GM21381 (cell line): ENCODE results near the gene RBM48.
"Not testable (repeated sequence)": the region's sequence is repeated elsewhere in the genome, so short reads cannot be mapped to it uniquely, and the experiment has no call there.

ENCODE experiments used
- ATAC-seq: cut with Tn5 transposase; IDR thresholded peaks from one replicate; pipeline ENCODE4 v1.9.1; 2021; ENCODE audit warnings: mild to moderate bottlenecking, moderate library complexity; ENCODE audit not compliant: unreplicated experiment

The RBM48 gene

DNA sequence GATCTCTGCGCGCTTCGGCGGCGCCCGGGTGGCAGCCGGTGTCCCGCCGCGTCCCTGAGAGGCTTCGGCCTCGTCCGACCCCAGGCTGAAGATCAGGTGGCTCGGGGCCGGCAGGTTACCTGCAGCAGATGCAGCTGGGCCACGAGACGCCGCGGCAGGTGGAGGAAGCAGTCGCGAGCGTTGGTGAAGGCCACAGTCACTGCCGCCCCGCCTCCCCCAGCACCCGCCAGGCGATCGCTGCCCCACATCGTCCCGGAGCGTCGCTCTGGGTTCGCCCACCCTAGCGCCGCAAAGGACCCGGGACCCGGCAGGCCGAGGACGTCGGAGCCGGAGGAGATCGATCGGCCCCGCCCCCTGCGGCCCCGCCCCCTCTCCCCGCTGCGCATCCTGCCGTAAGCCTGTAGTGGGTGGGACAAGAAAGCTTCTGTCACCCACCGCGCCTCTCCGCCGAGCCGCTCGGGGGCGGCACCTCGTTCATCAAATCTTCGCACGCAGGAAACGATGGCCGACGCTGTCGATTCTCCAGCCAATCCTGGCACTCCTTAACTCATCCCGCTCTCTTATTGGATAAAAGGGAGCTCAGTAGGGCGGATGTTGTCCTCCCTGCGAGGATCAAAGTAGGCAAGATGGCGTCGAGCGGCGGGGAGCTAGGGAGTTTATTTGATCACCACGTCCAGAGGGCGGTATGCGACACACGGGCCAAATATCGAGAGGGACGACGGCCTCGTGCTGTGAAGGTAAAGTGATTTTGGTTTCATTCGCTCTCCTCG, at the start of gene RBM48, which contains the start of gene PEX1:
Gene RBM48 (plus strand): TSS at position 608 of the 770 bp plus-strand sequence. CDS start 19 bp downstream, at position 627.
Gene PEX1 (minus strand): TSS at position 333 of the 770 bp plus-strand sequence. CDS start 85 bp downstream, at position 248.
- ATAC-seq, result peak; percentile 92

DNA sequence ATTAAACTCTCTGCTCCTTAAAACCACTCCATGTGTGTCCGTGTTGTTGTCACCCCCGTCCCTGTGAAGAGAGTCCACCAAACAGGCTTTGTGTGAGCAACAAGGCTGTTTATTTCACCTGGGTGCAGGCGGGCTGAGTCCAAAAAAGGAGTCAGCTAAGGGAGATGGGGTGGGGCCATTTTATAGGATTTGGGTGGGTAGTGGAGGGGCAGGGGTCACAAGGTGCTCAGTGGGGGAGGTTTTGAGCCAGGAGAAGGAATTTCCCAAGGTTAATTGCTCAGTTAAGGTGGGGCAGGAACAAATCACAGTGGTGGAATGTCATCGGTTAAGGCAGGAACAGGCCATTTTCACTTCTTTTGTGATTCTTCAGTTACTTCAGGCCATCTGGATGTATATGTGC, 49.4 kb upstream of the RBM48 start:
- not testable (repeated sequence) for ATAC-seq

GRCh38 chr7:92483624-92484023, 45.0 kb upstream of the RBM48 start:
- ATAC-seq, result not testable (repeated sequence)

GRCh38 chr7:92484226-92484625, 44.4 kb upstream of the RBM48 start:
- ATAC-seq, result not testable (repeated sequence)

DNA sequence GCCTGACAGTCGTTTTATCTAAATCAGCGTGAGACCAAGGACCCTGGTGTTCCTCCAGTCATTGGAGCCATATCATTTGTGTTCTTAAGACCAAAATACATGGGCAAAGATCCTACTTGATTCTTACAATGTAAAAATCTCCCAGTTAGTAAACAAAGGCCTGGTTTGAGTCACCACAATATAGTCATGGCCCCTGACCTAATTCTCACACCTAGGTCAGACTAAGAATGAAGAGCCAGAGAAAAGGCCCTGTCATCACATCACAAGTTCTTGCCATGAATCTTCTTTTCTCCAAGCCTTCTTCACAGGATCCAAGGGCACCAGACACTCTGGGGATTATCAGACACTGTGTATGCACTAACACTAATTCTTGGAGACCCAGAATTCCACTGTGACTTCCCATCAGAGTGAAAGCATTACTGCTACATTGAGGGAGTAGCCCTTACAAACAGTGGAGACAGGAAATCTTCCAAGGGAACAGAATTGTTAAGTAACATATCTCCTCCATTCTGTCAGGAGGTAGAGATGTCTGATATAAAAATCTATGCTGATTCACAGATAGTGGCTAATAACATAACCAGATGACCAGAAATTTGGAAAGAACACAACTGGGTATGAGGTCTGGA, 43.2 kb upstream of the RBM48 start:
- ATAC-seq, result no peak

GRCh38 chr7:92485974-92486373, 42.6 kb upstream of the RBM48 start:
- ATAC-seq, result no peak

DNA sequence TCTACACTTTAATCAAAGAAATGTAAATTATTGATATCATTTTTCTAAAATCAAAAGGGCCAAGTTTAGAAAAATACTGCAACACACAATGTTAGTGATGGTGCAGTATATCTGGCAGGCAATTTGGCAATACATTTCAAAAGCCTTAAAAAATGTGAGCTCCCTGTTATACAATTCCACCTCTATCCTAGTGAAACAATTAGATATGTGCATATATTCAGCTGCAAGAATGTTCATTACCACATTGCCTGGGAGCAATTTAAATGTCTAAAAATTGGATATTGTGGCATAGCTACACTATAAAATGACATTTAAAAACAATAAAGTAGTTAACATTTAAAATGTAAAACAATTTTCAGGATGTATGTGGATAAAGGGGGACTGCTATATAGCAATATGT, 40.8 kb upstream of the RBM48 start:
- ATAC-seq, result no peak

DNA sequence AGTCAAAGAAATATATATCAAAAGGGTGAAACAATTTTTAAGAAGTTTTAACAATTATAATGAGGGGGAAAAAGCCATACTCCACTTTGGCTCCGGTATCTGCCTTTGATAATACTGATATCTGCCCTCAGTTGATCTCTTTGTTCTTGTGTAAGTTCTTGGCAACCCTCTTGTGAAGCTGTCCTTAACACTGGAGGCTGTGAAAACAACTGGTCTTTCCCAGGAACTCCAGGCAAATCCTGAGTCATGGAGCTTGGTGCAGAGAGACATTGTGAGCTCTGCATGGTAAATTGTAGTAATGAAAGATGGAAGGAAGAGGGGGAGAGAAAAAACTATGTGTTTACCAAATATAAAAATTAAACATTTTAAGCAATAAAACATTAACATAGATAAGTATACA, 39.0 kb upstream of the RBM48 start:
- ATAC-seq, result no peak

DNA sequence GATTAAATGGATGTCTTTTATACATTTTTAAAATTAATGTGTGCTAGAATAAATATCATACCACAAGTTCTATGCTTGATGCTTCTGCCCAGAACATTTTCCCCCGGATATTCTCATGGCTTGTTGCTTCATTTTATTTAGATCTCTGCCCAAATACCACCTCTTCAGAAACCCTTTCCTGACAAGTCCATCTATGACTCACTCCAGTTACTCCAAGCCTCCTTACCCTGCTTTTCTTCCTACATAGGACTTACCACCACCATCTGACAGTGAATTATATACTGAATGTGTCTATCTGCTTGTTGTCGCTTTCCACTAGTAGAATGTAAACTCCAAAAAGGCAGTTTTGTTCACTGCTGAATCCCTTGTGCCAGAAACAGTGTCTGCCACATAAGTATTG, 31.7 kb upstream of the RBM48 start:
- no peak for ATAC-seq

DNA sequence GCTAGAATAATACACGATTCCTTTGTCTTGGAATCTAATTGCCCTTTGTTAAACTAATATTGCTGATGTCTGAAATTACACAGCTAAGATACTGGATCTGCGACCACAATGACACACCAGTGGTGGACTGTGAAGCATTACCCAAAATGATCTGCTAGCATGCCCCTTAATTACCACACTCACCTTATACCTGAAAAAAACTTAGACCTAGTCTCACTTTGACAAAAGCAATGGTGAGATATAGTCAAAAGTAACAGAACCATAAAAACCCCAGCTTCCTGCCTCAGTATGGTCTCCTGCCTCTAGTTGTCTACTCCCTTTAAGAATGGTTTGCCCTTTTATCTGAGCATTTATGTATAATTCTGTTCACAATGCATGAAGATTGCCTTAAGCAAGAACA, 30.0 kb upstream of the RBM48 start:
- ATAC-seq, result no peak

- ATAC-seq, result no peak
These were observed 24.8 kb upstream of the RBM48 start for GRCh38 chr7:92503767-92504166.

DNA sequence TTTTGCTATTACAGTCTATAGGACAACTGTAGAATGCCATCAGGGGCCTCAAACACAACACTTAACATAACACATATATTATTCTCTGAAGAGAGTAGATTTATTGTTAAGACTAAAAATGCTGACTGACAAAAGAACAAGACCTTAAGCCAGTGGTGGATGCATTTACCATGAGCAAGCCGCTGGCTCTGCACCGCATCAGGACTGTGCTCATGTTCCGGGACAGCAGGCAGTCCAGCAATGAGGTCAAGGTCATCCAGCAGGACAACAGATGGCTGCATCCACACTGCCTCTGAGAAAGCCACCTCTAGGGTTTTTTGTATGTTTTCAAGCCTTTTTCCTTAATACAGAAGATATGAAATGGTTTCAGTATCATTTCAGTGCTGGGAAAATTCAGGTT, 24.0 kb upstream of the RBM48 start:
- no peak for ATAC-seq

- no peak for ATAC-seq
These were observed 22.2 kb upstream of the RBM48 start for GRCh38 chr7:92506363-92506762.

DNA sequence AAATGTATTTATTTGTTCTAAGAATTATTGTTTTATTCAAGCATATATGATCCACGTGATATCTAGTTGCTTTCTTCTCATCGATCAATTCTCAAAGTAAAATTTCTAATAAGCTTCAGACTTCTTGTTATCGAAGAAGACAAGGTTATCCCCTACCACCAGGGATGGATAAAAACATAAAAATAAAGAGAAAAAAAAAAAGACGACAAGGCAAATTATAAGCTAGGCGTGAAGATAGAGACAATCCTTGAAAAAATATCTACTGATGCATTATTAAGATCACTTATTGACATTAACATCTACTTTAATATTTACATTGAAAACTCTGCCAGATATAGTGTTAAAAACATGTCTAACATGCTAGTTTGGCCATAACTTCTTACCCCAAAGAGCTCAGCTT, 19.6 kb upstream of the RBM48 start:
- ATAC-seq, result no peak

DNA sequence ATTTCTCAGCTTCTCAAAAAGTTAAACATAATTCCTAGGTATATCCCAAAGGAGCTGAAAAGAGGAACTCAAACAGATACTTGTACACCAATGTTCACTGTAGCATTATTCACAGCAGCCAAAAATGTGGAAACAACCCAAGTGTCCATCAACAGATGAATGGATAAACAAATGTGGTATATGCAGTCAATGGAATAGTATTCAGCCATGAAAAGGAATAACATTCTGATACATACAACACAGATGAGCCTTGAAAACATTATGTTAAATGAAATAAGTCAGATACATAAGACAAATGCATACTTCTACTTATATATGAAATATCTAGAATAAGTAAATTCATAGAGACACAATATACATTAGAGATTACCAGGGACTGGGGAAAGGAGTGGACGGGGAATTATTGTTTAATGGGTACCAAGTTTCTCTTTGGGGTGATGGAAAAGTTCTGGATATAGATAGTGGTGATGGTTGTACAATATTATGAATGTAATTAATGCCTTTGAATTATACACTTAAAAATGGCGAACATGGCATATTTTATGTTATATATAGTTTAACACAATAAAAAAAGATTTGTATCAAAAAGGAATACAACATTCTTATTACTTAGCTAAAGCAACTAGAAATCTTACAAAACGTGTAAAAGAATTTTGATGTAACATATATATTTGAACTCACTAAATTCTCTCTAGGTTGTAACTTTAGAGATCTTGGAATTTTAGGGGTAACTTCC, 15.3 kb upstream of the RBM48 start:
- no peak for ATAC-seq

DNA sequence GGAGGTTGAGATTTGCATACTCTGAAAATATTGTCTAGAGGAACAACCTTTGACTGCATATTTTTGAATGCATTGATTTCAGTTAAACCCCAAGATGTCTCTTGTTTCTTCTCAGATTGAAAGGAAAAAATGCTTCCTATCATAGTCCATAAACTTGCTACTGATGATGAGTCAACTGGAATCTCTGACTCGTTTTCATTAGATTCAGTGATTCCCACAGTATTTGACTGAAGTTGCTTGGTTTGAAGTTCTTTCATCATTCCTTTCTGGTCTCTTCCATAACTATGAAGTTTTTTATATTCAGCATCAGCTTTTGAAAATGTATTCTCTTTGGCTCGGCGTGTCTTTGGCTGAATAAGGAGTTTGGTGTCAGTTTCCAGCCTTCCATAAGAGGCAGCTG, 11.0 kb upstream of the RBM48 start:
- no peak for ATAC-seq

DNA sequence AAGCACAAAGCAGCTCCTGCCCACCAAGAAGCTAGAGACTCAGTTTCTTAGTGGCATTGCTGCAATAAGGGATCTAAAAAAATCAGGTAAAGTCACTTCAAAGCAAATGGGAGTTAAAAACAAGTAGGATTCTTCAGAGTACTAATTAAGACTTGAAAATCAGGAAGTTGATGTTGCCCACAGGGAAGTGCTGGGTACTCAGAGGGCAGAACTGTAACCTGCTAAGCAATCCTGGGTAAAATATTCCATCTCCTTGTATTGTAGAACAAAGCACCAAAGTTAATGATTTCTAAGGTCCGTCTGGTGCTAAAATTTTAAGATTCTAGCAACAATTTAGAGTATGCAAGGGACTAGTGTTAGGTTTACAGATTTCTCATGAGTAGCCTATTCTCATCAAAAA, 8.6 kb upstream of the RBM48 start:
- ATAC-seq, result no peak

- no peak for ATAC-seq
These were observed 5.5 kb upstream of the RBM48 start for GRCh38 chr7:92523110-92523509.

DNA sequence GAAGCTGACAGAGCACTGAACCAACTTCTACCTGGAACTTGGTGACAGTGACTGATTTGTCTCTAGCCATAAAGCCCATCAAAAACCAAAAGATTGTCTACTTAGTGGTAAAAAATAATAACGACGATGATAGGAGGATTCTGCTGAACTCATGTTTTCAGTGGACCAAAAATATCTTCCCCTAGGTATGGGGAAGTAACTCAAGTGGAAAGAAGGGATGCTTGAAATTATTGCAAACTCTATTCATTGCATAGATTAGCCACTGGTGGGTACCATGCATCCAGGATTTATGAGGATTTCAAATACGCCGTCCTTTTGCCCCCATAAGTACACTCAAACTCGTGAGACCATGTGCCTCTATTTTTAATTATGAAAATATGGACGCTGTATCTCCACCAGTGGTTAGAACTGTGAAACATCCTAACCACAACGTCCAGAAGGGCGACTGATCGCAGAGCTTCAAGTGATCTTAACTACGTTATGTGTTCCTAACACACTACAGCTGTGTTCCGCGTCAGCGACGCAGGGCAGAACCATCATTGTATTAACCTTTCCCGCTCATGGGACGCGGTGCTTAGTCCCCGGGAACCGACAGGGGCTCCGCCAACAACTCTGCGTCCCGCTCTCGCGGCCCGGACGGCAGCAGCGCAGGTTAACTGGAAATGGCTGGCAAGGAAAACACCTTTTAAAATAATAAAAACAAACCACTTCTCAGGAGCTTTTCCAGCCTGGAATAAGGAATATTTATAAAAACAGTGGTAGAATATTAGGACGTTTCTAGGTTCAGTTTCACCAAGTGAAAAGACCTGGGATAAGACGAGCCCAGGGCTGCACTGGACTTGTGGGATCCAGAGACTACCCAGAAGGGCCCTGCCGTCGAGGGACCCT, 1.1 kb upstream of the RBM48 start:
- peak; percentile 31 for ATAC-seq

GRCh38 chr7:92528958-92529264, 316 bp downstream of the RBM48 start:
- no peak for ATAC-seq

DNA sequence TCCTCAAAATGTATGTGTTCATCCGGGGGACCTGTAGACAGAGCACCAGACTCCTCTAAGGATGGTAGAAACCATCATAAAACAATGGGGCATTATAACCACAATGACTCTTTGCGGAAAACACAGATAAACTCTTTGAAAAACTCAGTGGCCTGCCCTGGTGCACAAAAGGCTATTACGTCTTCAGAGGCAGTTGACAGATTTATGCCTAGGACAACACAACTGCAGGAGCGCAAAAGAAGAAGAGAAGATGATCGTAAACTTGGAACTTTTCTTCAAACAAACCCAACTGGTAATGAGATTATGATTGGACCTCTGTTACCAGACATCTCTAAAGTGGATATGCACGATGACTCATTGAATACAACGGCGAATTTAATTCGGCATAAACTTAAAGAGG, 6.0 kb downstream of the RBM48 start:
- no peak for ATAC-seq
